ENCODE results near the gene TIMM44.
"Not testable (repeated sequence)": the region's sequence is repeated elsewhere in the genome, so short reads cannot be mapped to it uniquely, and the experiment has no call there.

The TIMM44 gene

DNA sequence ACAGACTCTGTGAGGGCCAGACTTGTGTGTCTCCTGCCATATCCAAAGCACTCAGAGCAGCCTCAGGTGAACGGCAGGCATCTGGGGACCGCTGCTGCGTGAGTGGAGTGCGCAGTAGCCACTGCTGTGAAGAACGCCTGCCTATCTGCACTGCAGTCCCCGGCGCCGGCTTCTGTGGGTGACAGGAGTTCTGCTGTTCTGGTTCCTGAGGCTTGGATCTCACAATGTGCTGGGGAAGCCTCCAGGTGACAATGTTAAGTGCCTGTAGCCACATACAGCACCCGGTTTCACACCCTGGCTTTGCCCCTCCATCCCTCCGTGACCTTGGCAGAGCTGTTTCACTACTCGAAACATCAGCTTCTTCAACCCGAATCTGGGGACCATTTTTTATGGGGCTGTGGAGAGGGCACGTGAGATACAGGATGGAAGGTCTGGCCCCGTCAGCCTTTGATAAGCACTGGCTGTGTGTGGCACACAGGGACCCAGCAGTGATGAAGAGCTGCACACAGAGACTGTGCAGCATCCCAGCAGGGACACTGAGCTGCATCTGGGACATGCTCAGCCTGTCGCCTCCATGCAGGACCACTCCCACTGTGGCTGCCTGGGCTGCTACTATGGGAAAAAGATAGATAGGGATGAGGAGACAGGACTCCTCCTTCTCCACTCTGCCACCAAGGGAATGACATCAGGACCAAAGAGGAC, 33.7 kb upstream of the TIMM44 start:
- in situ Hi-C loops (cut with MboI; ENCODE audit: low sequenced_read_pairs), result no loop called here

DNA sequence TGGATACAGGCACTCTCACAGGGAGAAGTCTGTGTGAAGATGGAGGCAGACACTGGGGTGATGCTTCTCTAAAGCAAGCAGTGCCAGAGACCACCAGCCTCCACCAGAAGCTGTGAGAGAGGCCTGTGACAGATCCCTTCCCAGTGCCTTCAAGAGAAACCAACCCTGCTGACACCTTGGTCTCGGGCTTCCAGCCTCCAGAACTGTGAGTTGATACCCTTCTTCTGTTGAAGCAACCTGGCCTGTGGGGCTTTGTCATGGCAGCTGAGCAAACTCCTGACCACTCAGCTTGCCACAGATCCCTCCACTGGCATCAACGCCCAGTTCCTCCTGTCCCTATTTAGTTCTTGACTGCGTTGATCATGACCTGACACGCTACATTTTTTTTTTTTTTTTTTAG, 33.0 kb upstream of the TIMM44 start:
- in situ Hi-C loops (cut with MboI; ENCODE audit: low sequenced_read_pairs), result no loop called here

- in situ Hi-C loops (cut with MboI; ENCODE audit: low sequenced_read_pairs), result no loop called here
Observed at GRCh38 chr19:7975037-7975436, 31.6 kb upstream of the TIMM44 start.

GRCh38 chr19:7973883-7974282, 30.4 kb upstream of the TIMM44 start:
- in situ Hi-C loops (cut with MboI; ENCODE audit: low sequenced_read_pairs), result no loop called here

DNA sequence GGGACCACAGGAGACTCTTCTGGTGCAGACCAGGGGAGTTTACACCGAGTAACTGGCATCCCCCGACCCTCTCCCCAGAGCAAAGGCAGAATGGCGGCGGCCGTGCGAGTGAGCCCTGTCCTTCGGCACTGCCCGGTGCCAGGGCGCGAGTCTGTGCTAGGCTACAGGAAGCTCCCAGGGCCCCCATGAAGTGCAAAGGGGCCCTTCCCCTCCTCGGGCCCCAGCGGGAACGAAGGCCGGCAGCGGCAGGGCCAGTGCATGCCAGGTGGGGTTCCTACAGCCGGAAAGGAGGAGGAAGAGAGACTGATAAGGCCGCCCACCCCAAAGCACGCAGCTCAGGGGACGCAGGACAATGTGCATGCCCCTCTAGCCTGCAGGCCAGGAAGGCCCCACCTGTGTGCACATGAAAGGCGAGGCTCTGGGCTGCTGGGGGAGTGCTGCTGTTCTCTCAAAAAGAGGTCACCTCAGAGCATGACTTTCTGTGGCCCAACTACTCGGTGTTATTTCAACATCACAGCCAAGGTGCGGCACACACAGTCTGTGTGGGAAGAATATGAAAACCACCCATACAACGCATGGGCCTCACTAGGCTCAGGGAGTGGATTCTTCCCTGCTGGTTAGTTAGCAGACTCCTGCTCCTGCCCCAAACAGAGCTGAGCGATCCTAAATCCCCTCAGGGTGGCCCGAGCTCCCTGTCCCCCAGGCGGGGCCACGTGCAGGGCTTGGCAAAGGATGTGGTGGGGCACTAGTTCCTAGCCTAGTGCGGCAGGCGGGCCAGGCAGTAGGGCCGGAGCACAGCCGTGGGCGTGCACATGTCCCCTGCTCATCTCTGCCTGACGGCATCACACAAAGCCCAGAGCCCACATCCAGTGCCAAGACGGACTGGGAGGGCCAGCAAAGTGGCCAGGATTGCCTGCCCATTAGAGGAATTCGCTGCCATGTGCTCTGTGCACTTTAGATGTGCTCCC, 28.4 kb upstream of the TIMM44 start:
- in situ Hi-C loops (cut with MboI; ENCODE audit: low sequenced_read_pairs), result no loop called here

GRCh38 chr19:7970716-7971448, 27.4 kb upstream of the TIMM44 start:
- in situ Hi-C loops (cut with MboI; ENCODE audit: low sequenced_read_pairs), result no loop called here

DNA sequence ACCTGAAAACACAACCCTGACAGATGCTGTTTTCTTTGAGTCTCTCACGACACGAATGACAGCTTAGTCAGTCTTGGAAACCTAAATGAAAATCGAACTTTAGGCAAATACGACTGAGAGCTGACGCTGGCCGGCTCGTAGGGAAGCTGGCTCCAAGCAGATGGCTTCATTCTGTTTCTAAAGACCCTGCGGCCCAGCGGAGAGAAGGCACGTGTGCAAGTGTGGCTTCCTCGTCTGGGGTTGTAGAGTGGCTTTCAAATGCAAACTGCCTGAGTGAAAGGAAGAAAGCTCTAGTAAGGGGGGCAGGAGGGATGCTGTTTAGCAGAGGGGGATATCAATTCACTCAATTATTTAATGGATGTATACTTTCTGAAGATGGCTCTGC, 26.1 kb upstream of the TIMM44 start:
- in situ Hi-C loops (cut with MboI; ENCODE audit: low sequenced_read_pairs), result no loop called here

DNA sequence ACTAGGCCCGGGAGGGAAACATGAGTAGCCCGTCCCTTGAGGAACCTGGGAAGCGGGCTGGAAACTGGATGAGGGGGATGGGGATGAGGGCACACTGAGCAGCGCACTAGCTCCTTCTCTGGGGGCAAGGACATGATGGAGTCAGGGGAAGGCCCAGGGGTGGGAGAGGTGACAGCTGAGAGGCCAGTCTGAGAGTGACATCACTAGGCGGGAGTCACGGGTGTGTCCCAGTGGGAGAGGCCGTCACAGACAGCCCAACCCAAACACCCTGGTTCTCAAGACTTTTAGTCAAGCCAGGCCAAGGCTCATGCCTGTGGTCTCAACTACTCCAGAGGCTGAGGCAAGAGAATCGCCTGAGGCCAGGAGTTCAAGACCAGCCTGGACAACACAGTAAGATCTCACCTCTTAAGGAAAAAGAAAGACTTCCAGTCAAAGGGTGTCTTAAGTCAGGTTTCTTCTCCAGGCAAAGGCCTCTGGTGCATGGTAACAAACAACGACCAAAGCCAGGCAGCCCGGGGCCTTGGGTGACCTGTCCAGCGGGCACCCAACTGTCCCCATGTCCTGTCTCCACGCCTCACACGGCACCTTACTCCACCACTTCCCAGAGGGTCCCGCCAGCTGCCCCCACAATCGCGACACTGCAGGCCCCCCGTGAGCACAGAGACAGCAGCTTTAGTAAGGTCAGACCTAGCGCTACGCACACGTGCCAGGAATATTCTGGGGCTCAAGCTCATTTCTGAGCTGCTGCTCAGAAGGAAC, 25.5 kb upstream of the TIMM44 start:
- in situ Hi-C loops (cut with MboI; ENCODE audit: low sequenced_read_pairs), result no loop called here

GRCh38 chr19:7968008-7968795, 24.7 kb upstream of the TIMM44 start:
- in situ Hi-C loops (cut with MboI; ENCODE audit: low sequenced_read_pairs), result no loop called here

GRCh38 chr19:7965921-7966665, 22.6 kb upstream of the TIMM44 start:
- in situ Hi-C loops (cut with MboI; ENCODE audit: low sequenced_read_pairs), result no loop called here

- in situ Hi-C loops (cut with MboI; ENCODE audit: low sequenced_read_pairs), result no loop called here
Observed at GRCh38 chr19:7965259-7965841, 21.9 kb upstream of the TIMM44 start.

DNA sequence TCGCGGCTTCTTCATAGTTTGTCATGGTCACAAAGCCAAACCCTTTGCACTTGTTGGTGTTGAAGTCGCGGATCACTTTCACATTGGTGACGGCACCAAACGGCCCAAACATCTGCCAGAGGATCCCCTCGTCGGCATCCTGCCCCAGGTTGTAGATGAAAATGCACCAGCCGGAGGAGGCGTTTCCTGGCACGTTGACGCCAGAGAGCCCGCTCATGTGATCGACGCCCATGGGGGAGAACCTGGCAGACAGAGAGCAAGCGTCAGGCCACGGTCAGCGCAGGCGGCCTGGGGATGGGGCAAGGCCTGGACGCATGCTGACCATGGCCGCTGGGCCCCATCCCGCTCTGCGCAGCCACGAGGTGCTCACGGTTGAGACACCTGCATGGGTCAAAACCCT, 20.1 kb upstream of the TIMM44 start:
- in situ Hi-C loops (cut with MboI; ENCODE audit: low sequenced_read_pairs), result no loop called here

DNA sequence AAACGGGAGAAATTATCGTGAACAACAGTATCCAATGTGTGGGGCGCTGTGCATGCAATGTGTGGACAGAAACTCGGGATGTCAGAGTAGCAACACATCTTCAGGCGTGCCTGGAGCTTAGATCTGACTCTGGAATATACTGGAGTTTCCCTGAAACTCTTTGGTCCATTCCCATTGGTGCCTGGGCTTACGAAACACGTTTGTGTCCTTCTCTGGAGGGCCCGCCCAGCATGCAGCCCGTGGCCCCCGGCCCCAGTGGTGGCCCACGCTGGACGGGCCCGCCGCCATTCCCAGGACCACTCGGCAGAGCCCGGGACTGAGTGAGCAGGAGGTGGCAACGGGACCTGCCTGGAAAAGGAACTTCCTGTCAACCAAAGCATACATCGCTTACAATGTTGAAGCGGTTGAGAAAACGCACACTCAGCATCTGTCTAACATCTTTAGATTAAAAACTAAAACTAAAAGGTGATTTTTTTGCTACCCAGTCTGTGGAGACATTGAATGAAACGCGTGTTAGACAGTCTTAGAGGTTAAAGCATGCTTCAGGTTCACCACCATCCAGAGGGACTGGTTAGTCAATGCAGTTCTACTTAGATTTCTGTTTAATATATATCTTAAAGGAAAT, 19.3 kb upstream of the TIMM44 start:
- in situ Hi-C loops (cut with MboI; ENCODE audit: low sequenced_read_pairs), result no loop called here

DNA sequence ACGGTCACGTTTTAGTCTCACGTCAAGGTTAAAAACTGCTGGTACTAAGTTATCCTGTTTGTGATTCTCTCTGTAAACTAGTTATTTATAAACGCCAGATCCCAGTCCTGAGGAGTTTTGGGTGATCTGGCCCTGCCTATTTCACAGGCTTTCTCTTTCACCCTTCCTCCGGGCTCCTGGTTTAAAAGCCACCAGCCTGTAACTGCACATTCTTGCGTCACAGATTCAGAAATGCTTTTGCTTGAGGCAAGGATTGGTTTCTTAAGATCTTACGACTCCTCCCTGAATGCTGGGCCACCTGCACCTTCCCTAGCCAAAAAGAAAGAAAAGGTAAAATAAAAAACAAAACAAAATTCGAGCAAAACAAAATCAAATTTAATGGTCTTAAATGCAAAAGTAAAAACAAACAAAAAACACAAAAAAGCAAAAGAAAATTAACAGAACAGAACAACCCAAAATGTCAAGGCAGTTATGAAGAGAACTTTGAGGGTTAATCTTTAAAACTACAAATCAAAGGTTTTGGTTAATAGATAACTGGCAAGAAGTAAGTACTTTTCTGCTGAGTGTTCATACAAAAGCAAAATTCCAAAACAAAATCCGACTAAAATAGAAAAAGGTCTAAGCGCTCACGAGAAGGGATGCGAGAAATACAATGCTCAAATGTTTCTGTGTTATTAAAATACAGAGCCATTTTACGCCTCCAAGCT, 18.6 kb upstream of the TIMM44 start:
- in situ Hi-C loops (cut with MboI; ENCODE audit: low sequenced_read_pairs), result no loop called here

DNA sequence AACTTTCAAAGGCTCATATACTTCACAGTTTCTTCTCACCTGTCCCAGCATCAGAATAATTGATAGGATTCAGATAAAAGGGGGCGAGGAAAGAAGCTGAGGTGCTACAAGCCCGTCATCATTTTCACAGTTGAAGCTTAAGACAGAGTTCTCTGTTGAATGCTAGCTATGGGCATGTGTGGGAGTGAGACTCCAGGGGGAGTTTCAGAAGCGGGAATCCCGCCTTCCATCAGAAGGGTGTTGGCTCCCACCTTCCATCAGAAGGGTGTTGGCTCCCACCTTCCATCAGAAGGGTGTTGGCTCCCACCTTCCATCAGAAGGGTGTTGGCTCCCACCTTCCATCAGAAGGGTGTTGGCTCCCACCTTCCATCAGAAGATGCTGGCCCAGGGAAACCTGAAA, 17.6 kb upstream of the TIMM44 start:
- in situ Hi-C loops (cut with MboI; ENCODE audit: low sequenced_read_pairs), result not testable (repeated sequence)

DNA sequence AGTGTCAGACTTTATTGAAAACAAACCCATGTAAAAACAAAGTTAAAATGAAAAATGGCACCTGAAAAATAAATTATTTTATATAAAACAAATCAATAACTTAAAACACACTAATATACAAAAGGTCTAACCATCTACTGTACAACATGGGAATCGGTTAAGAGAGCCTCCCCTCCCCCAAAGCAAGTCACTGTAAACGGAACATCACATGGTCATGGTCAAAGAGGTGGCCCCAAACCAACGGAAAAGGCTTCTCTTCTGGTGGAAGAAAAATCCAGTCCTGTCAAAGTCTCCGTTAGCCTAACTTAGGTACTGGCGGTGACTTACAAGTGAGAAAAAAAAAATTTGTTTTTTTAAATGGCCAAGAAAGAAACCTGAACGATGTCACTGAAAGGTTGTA, 15.7 kb upstream of the TIMM44 start:
- in situ Hi-C loops (cut with MboI; ENCODE audit: low sequenced_read_pairs), result no loop called here

DNA sequence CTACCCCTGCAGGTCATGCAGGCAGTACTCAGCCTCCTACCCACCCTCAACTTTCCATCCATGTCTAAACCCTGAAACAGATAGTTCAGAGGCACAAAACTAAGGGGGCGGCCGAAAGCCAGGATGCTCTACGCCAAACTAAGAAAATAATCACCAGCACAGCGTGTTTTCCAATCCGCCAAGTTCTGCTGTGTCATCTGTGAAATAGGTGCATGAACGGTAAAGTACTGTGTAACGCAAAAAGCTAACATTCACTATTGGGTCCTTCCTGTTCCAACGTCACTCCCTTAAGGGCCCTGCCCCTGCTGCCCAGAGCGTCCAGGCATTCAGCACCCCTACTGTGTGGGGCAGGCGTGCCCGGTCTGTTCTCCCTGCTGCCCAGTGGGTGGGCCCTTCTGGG, 12.2 kb upstream of the TIMM44 start:
- in situ Hi-C loops (cut with MboI; ENCODE audit: low sequenced_read_pairs), result no loop called here

DNA sequence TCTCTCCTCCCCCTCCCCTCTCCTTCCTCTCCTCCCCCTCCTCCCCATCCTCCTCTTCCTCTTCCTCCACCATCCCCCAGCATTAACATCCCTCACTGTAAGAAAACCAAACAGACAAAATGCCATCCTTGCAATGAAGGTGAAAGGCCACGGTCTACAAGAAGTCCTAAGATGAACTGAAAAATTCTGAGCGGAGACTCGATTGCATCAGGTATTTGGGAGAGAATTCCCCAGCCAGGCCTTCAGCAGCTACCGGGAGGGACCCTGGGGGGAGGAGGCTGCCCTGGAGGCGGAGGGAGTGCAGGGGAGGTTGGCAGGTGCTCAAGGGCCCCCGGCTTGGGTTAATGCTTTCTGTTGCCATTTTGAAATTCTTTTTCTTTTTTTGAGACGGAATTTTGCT, 10.1 kb upstream of the TIMM44 start:
- in situ Hi-C loops (cut with MboI; ENCODE audit: low sequenced_read_pairs), result no loop called here

Measured in HL-60/S4 treated with retinoic acid at 250 ng/mL for 4 days and 3 days (cell line).